ENCODE measurements around the gene SACM1L. TPM values are rescaled to one million over a fixed set of nuclear protein-coding genes. Genes with fewer than 3 reads are reported as not detected.

The SACM1L gene
- total RNA-seq, 1 experiment from 2014 or later, result 79.6 TPM

- TF ChIP-seq ZBTB21 (CRISPR knock-in tag; IDR thresholded peaks at IDR 0.05; ENCODE audit: borderline replicate concordance), result no peak
- TF ChIP-seq PRRX2 (CRISPR knock-in tag; IDR thresholded peaks at IDR 0.05), result no peak
- no peak for TF ChIP-seq ZMAT4 (CRISPR knock-in tag; IDR thresholded peaks at IDR 0.05)
- no peak for TF ChIP-seq FOXJ3 (CRISPR knock-in tag; IDR thresholded peaks at IDR 0.05; ENCODE audit: borderline replicate concordance)
- TF ChIP-seq GTF2I (CRISPR knock-in tag; conservative IDR thresholded peaks at IDR 0.05), result no peak
- no peak for TF ChIP-seq ZNF121 (CRISPR knock-in tag; IDR thresholded peaks at IDR 0.05)
- no peak for TF ChIP-seq AFF4 (CRISPR knock-in tag; IDR thresholded peaks at IDR 0.05; ENCODE audit: borderline replicate concordance)
- TF ChIP-seq IRF2 (CRISPR knock-in tag; IDR thresholded peaks at IDR 0.05; ENCODE audit: borderline replicate concordance, low read depth), result no peak
- TF ChIP-seq NR3C1 (CRISPR knock-in tag; conservative IDR thresholded peaks at IDR 0.05; ENCODE audit: low read depth), result no peak
- TF ChIP-seq SP1 (CRISPR knock-in tag; conservative IDR thresholded peaks at IDR 0.05), result no peak
- TF ChIP-seq TCF7 (CRISPR knock-in tag; IDR thresholded peaks at IDR 0.05; ENCODE audit: low read depth), result no peak
Observed at GRCh38 chr3:45682311-45682710, 6.9 kb upstream of the SACM1L start (continued).

- ATAC-seq (no peak), DNase-seq (ENCODE audit: low spot score) (no peak)
- POLR2A ChIA-PET, result no interaction called here
- H3K27ac Mint-ChIP-seq, result no peak overlapping the region
- H3K9me3 Mint-ChIP-seq, result peaks cover 21% of the 10 kb centered on the region
- H3K4me3 Mint-ChIP-seq, result no peak overlapping the region
- H3K27me3 Mint-ChIP-seq (ENCODE audit: low read depth), result no peaks in the 10 kb centered on the region
- H3K36me3 Mint-ChIP-seq, result peaks cover 40% of the 10 kb centered on the region
- H3K4me1 Mint-ChIP-seq, result peaks cover 50% of the 10 kb centered on the region
- CTCF ChIA-PET, result no interaction called here
- TF ChIP-seq ATF6 (CRISPR knock-in tag; IDR thresholded peaks at IDR 0.05), result no peak
- no peak for TF ChIP-seq NR3C1 (CRISPR knock-in tag; conservative IDR thresholded peaks at IDR 0.05; ENCODE audit: low read depth)
- TF ChIP-seq ATF2 (CRISPR knock-in tag; IDR thresholded peaks at IDR 0.05; ENCODE audit: borderline replicate concordance, low read depth), result no peak
- no peak for TF ChIP-seq ZNF219 (CRISPR knock-in tag; IDR thresholded peaks at IDR 0.05; ENCODE audit: borderline replicate concordance)
- no peak for TF ChIP-seq MLX (CRISPR knock-in tag; IDR thresholded peaks at IDR 0.05)
- no peak for TF ChIP-seq E2F5 (CRISPR knock-in tag; IDR thresholded peaks at IDR 0.05)
- TF ChIP-seq MXD4 (CRISPR knock-in tag; IDR thresholded peaks at IDR 0.05; ENCODE audit: borderline replicate concordance), result no peak
- TF ChIP-seq RORB (CRISPR knock-in tag; IDR thresholded peaks at IDR 0.05), result no peak
- TF ChIP-seq NFE2L1 (CRISPR knock-in tag; IDR thresholded peaks at IDR 0.05), result no peak
- TF ChIP-seq HMGA2 (CRISPR knock-in tag; IDR thresholded peaks at IDR 0.05), result no peak
- no peak for TF ChIP-seq NR2C2 (CRISPR knock-in tag; IDR thresholded peaks at IDR 0.05)
- no peak for TF ChIP-seq SMAD4 (CRISPR knock-in tag; IDR thresholded peaks at IDR 0.05)
- no peak for TF ChIP-seq ZNF416 (CRISPR knock-in tag; IDR thresholded peaks at IDR 0.05)
- TF ChIP-seq HMGXB4 (CRISPR knock-in tag; IDR thresholded peaks at IDR 0.05), result no peak
- TF ChIP-seq GABPB1 (CRISPR knock-in tag; IDR thresholded peaks at IDR 0.05), result no peak
- no peak for TF ChIP-seq PREB (CRISPR knock-in tag; IDR thresholded peaks at IDR 0.05; ENCODE audit: borderline replicate concordance)
Observed at GRCh38 chr3:45682786-45683185, 6.4 kb upstream of the SACM1L start.
